ENCODE data around the gene LMAN2L.

LMAN2L gene

GRCh38 chr2:96762529-96763311 lies 22.9 kb upstream of the LMAN2L start:
- DNase-seq: peak in 2 of 10 donors; percentile 22 to 56
- intact Hi-C loops (cut with DNase I): loop anchor here (10.0 kb wide), 1 partner anchor 128 kb away; the partner anchor contains the start of gene KANSL3

GRCh38 chr2:96760986-96761832 lies 21.3 kb upstream of the LMAN2L start:
- peak in 3 of 10 donors; percentile 24 to 82 (median 80) for DNase-seq
- intact Hi-C loops (cut with DNase I): loop anchor here (1.0 to 10.0 kb wide), 2 partner anchors 21 to 126 kb away; partner anchors contain the start of genes KANSL3 and LMAN2L

- intact Hi-C loops (cut with DNase I): loop anchor here (1.0 to 10.0 kb wide), 2 partner anchors 20 to 126 kb away; partner anchors contain the start of genes KANSL3 and LMAN2L
- DNase-seq: peak; percentile 86 to 99 (median 94)
These were observed 20.4 kb upstream of the LMAN2L start, which contains the start of gene CNNM4 for GRCh38 chr2:96760036-96760985. CNNM4 (plus strand) TSS chr2:96760902; CDS start chr2:96761000, 98 bp downstream.

- peak in 2 of 10 donors; percentile 27 to 45 for DNase-seq
- intact Hi-C loops (cut with DNase I): no loop called here
These were observed 19.7 kb upstream of the LMAN2L start for GRCh38 chr2:96759548-96759947.

GRCh38 chr2:96758987-96759386 lies 19.1 kb upstream of the LMAN2L start:
- DNase-seq: peak in 2 of 10 donors; percentile 10 to 43
- intact Hi-C loops (cut with DNase I): no loop called here

- intact Hi-C loops (cut with DNase I): no loop called here
- peak in 2 of 10 donors; percentile 17 to 57 for DNase-seq
These were observed 17.6 kb upstream of the LMAN2L start for GRCh38 chr2:96757477-96757860.

GRCh38 chr2:96756788-96757476 lies 17.1 kb upstream of the LMAN2L start:
- intact Hi-C loops (cut with DNase I): no loop called here
- DNase-seq: peak in 2 of 10 donors; percentile 25 to 36

- intact Hi-C loops (cut with DNase I): no loop called here
- DNase-seq: peak in 1 of 10 donors; percentile 1
These were observed 14.5 kb upstream of the LMAN2L start for GRCh38 chr2:96754317-96754716.

GRCh38 chr2:96753661-96754282 lies 13.9 kb upstream of the LMAN2L start:
- peak in 1 of 10 donors; percentile 7 for DNase-seq
- intact Hi-C loops (cut with DNase I): no loop called here

- peak in 1 of 10 donors; percentile 19 for DNase-seq
- intact Hi-C loops (cut with DNase I): no loop called here
These were observed 11.9 kb upstream of the LMAN2L start for GRCh38 chr2:96751800-96752199.

GRCh38 chr2:96747061-96747617 lies 7.3 kb upstream of the LMAN2L start:
- intact Hi-C loops (cut with DNase I): no loop called here
- peak in 1 of 10 donors; percentile 1 for DNase-seq

GRCh38 chr2:96739076-96739632 lies 710 bp downstream of the LMAN2L start:
- intact Hi-C loops (cut with DNase I): loop anchor here (1.0 to 5.0 kb wide), 2 partner anchors 63 to 77 kb away; partner anchors contain the start of gene CNNM3
- no peak for DNase-seq

GRCh38 chr2:96737831-96738230 lies 2.0 kb downstream of the LMAN2L start:
- intact Hi-C loops (cut with DNase I): loop anchor here (5.0 kb wide), 1 partner anchor 64 kb away; no protein-coding TSS in a partner anchor
- DNase-seq: peak in 1 of 10 donors; percentile 27

- DNase-seq: peak in 1 of 10 donors; percentile 21
- intact Hi-C loops (cut with DNase I): loop anchor here (5.0 kb wide), 1 partner anchor 65 kb away; no protein-coding TSS in a partner anchor
These were observed 2.6 kb downstream of the LMAN2L start for GRCh38 chr2:96737251-96737650.

GRCh38 chr2:96734880-96735583 lies 4.8 kb downstream of the LMAN2L start:
- intact Hi-C loops (cut with DNase I): loop anchor here (5.0 kb wide), 1 partner anchor 67 kb away; no protein-coding TSS in a partner anchor
- peak in 1 of 10 donors; percentile 25 for DNase-seq

- peak in 1 of 10 donors; percentile 10 for DNase-seq
- intact Hi-C loops (cut with DNase I): no loop called here
These were observed 5.9 kb downstream of the LMAN2L start for GRCh38 chr2:96733931-96734330.

- intact Hi-C loops (cut with DNase I): no loop called here
- DNase-seq: no peak
These were observed 9.7 kb downstream of the LMAN2L start for GRCh38 chr2:96730212-96730611.

Measured in posterior cingulate gyrus (tissue), 11 donors.